GM12801 (cell line): ENCODE results near the gene HAPLN3.

Experiments
- CTCF ChIP-seq: IDR thresholded peaks from one replicate; pipeline ENCODE4 v1.5.1; 2011; ENCODE audit warnings: control low read depth; ENCODE audit not compliant: insufficient read length; ENCODE audit errors: extremely low read depth

The HAPLN3 gene

DNA sequence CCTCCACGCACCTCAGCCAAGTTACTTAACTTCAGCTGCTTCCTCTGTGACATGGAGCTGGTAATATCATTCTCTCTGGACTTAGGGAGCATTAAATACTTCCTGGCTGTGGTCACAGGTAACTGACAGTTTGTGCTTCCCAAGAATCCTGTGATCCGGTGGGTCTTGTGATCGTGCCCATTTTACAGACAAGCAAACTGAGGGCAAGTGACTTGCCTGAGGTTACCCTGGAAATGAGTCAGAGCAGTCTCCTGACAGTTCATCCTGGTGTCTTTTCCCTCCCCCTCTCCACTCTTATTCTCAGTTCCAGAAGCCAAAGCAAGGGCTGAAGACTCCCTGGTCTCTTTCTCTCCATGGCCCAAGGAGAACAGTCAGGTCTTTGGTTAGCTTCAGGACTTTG lies 56.2 kb downstream of the HAPLN3 start:
- TF ChIP-seq CTCF = no peak

- TF ChIP-seq CTCF = no peak
Measured at GRCh38 chr15:88838667-88839066, 56.7 kb downstream of the HAPLN3 start.

DNA sequence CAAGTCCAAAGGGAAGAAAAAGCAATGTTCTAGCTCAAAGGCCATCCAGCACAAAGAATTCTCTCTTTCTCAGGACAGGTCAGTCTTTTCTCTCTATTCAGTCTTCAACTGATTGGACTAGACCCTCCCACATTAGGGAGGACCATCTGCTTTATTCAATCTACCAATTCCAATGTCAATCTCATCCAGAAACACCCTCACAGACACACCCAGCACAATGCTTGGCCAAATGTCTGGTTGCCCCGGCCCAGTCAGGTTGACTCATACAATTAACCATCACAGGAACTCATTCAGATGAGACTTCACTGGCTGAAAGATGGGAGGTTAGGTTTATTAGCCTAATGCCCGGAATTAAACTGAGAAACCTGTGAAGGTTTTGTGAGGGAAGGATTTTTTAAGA lies 59.7 kb downstream of the HAPLN3 start:
- no peak for TF ChIP-seq CTCF

DNA sequence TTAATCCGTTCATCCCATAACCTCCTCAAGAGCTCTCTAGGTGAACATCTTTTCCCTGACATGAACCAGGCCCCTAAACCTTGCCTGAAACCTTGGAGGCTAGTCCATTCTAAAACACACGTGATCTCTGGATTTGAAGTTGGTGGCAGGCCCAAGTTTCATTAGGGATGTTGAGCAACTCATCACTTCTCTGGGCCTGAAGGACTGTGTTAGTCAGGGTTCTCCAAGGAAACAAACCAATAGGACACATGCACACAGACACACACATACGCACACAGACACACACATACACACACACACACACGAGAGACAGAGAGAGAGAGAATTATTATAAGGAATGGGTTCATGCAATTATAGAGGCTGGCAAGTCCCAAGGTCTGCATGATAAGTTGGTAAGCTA lies 60.2 kb downstream of the HAPLN3 start:
- no peak for TF ChIP-seq CTCF

DNA sequence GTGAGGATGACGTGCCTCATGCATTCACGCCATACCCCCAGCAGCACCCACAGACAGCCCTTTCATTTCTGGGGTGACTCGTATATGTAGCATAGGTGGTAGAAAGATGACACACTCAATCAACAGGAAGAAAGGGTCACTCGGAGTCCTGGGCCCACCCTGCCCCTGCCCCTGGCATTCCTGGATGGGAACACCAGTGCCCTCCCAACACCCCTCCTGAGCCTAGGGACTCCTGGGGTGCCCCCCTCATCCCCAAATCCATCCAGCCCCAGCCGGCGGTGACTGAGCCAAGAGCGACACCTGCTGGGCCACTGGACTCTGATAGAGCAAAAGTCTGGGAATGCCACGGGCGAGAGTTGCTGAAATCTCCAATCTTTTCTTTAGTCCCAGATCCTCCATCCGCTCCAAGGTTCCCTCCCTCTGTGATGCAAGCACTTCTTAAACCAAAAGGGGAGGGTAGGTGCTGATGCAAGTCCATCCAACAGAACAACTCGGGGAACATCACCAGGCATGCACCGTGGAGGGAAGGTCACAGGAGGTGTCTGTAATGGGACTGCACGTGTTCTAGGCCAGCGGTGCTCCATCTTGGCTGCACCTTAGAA lies 61.0 kb downstream of the HAPLN3 start:
- no peak for TF ChIP-seq CTCF

- TF ChIP-seq CTCF = no peak
Measured at GRCh38 chr15:88833731-88834100, 61.6 kb downstream of the HAPLN3 start.

GRCh38 chr15:88832820-88833730 lies 62.3 kb downstream of the HAPLN3 start:
- no peak for TF ChIP-seq CTCF
